NCI-H2196 treated with DMSO at 0.1 percent for 48 hours (cell line): ENCODE results near the gene GALR2.
A peak's percentile ranks its signal among the peaks of the same experiment; 100 is the strongest.
"Not testable (repeated sequence)": the region's sequence is repeated elsewhere in the genome, so short reads cannot be mapped to it uniquely, and the experiment has no call there.

Source experiments
- DNase-seq: peaks from one replicate; lab custom pipeline; 2025; ENCODE audit not compliant: unreplicated experiment; lab: John Stamatoyannopoulos, UW

GALR2 gene

GRCh38 chr17:76049836-76050537 lies 24.6 kb upstream of the GALR2 start:
- no peak for DNase-seq

DNA sequence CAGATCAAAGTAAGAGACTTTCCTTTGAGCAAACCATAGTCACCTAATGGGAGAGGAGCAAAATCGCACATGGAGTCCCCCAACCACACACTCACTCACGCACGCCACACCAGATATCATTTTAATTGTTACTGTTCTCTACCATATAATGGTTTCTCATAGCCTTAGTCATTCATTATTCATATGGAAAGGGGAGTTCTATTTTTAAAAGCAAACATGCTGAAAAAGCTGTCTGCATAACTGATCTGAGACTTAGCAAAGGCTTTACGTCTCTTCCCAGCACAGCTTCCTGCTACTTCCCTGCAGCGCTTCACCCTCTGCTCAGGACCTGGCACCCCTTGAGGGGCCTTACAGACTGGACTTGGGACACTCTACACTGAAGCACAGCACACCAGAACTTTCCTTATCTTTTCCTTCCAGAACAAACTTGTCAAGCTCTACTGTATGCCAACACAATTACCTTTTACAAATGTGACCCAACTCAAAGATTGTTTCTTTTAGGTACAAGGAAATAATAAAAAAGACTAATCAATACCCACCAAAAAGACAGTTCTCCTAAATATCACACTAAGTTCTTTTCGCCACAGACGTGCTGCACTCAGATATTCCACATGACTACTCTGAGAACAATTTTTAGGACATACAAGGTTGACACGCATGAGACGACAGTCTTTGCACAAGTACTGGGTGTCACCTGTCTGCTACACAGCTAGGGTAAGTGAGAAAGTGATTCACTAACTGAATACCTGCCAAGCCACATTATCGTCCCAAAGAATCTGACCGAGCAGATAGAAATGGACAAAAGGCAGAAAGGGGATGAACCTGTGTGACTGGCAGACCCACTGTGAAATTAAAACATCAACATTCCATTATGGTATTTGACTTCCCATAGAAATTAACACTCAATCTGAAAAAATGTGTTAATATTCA lies 23.8 kb upstream of the GALR2 start:
- no peak for DNase-seq

DNA sequence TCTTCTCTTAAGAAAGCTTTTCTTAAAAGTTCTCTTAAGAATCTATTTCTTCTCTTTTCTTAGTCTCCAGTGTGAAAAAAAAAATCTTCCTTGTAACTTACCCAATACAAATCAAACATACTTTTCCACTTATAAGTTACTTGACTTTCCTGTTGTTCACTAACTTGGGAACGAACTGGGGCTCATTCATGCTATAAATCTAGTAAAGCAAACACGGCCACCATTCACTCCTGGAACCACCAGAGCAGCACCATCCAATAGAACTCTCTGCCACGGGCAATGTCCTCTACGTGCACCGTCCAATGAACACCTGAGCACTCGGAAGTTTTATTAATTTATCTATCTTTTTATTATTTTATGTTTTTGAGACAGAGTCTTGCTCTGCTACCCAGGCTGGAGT lies 23.0 kb upstream of the GALR2 start:
- no peak for DNase-seq

GRCh38 chr17:76053246-76054111 lies 21.1 kb upstream of the GALR2 start:
- DNase-seq: no peak

DNA sequence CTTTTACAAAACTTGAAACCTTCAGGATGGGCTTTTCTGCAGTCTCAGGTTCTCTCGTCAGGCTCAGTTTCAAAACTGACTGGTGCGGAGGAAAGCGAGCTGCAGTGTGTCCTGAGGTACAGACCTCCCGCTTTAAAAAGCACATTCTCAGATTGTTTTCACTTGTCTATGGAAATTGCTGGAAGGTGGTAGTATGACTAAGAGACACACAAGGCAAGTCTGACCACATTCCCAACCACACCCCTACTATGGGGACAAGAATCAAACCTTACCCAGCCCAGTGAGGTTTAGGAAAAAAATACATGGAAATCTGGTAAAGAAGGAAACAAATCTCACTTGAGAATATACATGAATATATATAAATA lies 20.5 kb upstream of the GALR2 start:
- no peak for DNase-seq

GRCh38 chr17:76056882-76057281 lies 17.7 kb upstream of the GALR2 start:
- no peak for DNase-seq

GRCh38 chr17:76058264-76058663 lies 16.3 kb upstream of the GALR2 start:
- not testable (repeated sequence) for DNase-seq

GRCh38 chr17:76063875-76064546 lies 10.6 kb upstream of the GALR2 start:
- no peak for DNase-seq

GRCh38 chr17:76065775-76066174 lies 8.8 kb upstream of the GALR2 start:
- no peak for DNase-seq

DNA sequence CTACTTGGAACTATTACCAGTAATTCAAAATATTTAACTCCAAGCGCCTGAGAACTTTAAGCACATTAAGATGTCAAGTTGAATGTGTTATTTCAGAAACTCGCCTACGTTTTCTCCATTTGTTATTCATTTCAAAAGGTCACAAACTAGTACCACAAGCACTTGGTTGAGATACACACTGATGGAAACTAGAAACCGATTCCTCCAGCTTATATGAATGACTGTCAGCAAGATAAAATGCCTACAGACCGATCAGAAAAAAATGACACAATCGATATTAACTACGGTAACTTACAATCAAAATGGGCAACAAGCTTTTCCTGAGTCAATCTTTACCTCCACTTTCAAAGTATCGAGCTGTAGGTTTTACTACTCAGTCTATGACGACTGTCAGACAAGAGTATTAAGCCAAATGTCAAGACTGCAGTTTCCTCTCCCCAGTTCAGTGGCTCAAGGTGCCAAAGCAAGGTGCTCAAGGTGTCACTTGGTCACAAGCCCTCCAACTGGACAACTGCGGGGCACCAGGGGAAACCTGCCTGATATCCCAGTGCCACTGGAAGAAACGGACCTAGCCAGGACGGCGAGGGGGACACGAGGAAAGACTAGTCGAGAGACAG lies 2.9 kb upstream of the GALR2 start:
- no peak for DNase-seq

- DNase-seq: peak; percentile 94
Observed at GRCh38 chr17:76072148-76072858, 2.3 kb upstream of the GALR2 start, which contains the start of gene SRP68. Gene SRP68, minus strand, starts transcription at chr17:76072517. Its CDS starts 26 bp downstream, at chr17:76072491.

DNA sequence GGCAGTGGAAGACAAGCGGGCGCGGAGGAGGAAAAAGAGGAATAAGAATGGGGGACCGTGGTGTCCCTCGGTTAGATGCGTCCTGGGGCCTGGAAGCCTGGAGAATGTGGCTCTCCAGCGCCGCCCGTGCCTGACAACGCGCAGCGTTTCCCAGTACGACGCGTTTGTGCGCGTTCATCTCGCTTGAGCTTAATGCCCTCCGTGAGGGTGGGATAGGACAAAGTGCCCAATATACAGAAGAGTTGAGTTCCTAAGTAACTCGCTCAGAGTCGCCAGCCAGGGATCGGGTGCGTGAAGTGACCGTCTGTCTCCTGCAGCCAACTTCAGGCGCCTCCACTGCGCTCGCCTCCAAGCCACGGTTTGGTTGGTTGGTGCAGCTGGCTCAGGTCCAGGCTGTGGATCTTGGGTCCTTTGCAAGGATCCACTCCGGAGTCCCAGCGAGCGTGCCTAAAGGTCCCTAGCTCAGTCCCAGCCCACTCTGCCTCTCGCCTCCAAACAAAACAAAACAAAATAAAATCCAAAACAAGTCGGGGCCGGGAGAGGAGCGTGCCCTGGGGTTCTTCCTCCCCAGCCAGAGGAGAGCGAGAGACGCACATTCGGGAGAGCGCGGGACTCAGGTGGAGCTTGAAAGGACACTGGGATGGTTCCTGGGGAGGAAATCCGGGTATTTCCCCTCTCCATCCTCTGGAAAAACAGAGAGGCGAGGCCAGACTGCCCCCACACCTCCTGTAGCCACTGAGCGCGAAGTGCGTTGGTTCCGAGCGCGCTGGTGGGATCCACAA lies 974 bp downstream of the GALR2 start:
- DNase-seq: no peak

DNA sequence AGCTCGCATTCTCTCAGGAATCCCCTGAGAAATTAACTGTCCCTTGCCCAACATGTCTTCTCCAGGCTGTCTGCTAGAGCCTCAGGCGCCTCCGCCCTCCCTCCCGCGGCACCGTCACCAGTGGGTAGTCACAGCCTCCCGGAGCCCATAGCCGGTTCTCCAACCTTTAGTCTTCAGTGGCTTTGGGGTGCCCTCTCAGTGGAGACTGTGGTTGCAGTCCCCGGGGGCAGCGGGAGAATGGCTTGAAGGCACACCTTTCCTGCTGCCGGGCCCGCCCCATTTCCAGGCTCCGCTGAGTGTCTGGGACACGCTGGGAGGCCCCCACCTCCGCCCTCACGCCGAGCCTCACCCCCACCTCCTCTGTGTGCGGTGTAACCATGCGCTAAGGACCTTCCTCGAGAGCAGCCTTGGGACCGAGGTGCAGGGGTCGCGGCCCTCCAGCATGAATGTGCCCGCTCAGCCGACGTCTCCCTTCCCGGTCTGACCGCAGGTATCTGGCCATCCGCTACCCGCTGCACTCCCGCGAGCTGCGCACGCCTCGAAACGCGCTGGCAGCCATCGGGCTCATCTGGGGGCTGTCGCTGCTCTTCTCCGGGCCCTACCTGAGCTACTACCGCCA lies 1.7 kb downstream of the GALR2 start:
- no peak for DNase-seq

- DNase-seq: no peak
Observed at GRCh38 chr17:76076765-76077583, 2.4 kb downstream of the GALR2 start.

DNA sequence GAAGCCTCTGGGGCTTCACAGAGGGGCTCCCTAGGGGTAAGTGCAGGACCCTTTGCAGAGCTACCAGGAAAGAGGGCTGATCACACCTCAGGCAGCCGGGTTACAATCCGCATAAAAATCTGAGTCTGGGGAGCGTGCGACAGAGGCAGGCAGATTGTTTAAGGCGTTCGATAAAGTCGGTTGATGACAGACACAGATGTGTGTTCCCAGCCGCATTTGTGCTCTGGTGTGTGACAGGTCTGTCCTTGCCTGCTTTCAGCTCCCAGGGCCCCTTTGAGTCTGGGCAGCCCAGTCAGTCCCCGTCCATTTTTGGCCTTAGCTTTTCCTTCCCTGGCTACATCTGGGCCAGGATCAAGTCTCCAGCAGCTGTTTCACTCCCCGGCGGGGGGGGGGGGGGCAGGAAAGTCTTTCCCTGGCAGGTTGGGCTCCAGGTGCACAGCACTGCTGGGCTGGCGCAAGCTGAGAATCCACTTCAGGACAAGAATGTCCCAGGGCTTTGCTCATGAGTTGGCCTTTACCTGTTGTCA lies 3.1 kb downstream of the GALR2 start:
- DNase-seq: peak; percentile 76

DNA sequence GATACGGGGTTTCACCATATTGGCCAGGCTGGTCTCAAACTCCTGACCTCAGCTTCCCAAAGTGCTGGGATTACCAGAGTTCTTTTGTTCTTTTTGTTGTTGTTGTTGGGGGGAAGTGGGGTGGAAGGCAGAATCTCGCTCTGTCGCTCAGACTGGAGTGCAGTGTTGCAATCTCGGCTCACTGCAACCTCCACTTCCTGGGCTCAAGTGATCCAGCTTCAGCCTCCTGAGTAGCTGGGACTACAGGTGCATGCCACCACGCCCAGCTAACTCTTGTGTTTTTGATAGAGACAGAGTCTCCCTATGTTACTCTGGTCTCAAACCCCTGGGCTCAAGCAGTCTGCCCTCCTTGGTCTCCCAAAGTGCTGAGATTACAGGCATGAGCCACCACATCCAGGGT lies 3.8 kb downstream of the GALR2 start:
- not testable (repeated sequence) for DNase-seq

GRCh38 chr17:76078860-76079534 lies 4.4 kb downstream of the GALR2 start, which contains the start of gene ZACN:
Gene ZACN, plus strand, starts transcription at chr17:76079182. Its CDS starts 83 bp downstream, at chr17:76079265.
- no peak for DNase-seq
